ENCODE data around the gene HSDL1.

The HSDL1 gene

GRCh38 chr16:84186685-84187437 is 41.9 kb upstream of the HSDL1 start, which contains the start of gene TAF1C:
Gene TAF1C (minus strand): TSS chr16:84187057. CDS start chr16:84184988, 2,069 bp downstream.
- DNase-seq (ENCODE audit: low read depth): peak; percentile 96
- peak within 1 kb of the TSS; percentile 90 for H3K4me3 ChIP-seq (ENCODE audit: low read depth, low read length)
- peak; percentile 62 for TF ChIP-seq MAX (IDR thresholded peaks at IDR 0.05; ENCODE audit: low read depth, low read length)
- peak; percentile 90 for TF ChIP-seq CTCF (IDR thresholded peaks at IDR 0.05; ENCODE audit: low read depth, low read length)
- peak; percentile 87 for TF ChIP-seq POLR2A (IDR thresholded peaks at IDR 0.05; ENCODE audit: extremely low read depth, insufficient read length)
- peak; percentile 72 for TF ChIP-seq MYC (IDR thresholded peaks at IDR 0.05; ENCODE audit: low read depth, low read length)

- TF ChIP-seq MYC (IDR thresholded peaks at IDR 0.05; ENCODE audit: low read depth, low read length) (no peak), CTCF (IDR thresholded peaks at IDR 0.05; ENCODE audit: low read depth, low read length) (no peak), POLR2A (IDR thresholded peaks at IDR 0.05; ENCODE audit: extremely low read depth, insufficient read length) (no peak), MAX (IDR thresholded peaks at IDR 0.05; ENCODE audit: low read depth, low read length) (no peak)
- no peak for DNase-seq (ENCODE audit: low read depth)
- H3K4me3 ChIP-seq (ENCODE audit: low read depth, low read length): no peak overlapping the region
Observed at GRCh38 chr16:84184775-84185174, 39.8 kb upstream of the HSDL1 start.

- TF ChIP-seq MAX (IDR thresholded peaks at IDR 0.05; ENCODE audit: low read depth, low read length) (no peak), POLR2A (IDR thresholded peaks at IDR 0.05; ENCODE audit: extremely low read depth, insufficient read length) (no peak), CTCF (IDR thresholded peaks at IDR 0.05; ENCODE audit: low read depth, low read length) (no peak), MYC (IDR thresholded peaks at IDR 0.05; ENCODE audit: low read depth, low read length) (no peak)
- no peak overlapping the region for H3K4me3 ChIP-seq (ENCODE audit: low read depth, low read length)
- DNase-seq (ENCODE audit: low read depth): no peak
Observed at GRCh38 chr16:84183911-84184591, 39.1 kb upstream of the HSDL1 start.

GRCh38 chr16:84183572-84183875 is 38.5 kb upstream of the HSDL1 start:
- DNase-seq (ENCODE audit: low read depth): no peak
- no peak overlapping the region for H3K4me3 ChIP-seq (ENCODE audit: low read depth, low read length)
- TF ChIP-seq MYC (IDR thresholded peaks at IDR 0.05; ENCODE audit: low read depth, low read length) (no peak), POLR2A (IDR thresholded peaks at IDR 0.05; ENCODE audit: extremely low read depth, insufficient read length) (no peak), MAX (IDR thresholded peaks at IDR 0.05; ENCODE audit: low read depth, low read length) (no peak), CTCF (IDR thresholded peaks at IDR 0.05; ENCODE audit: low read depth, low read length) (no peak)

- TF ChIP-seq CTCF (IDR thresholded peaks at IDR 0.05; ENCODE audit: low read depth, low read length) (no peak), MYC (IDR thresholded peaks at IDR 0.05; ENCODE audit: low read depth, low read length) (no peak), MAX (IDR thresholded peaks at IDR 0.05; ENCODE audit: low read depth, low read length) (no peak), POLR2A (IDR thresholded peaks at IDR 0.05; ENCODE audit: extremely low read depth, insufficient read length) (no peak)
Observed at GRCh38 chr16:84182680-84183571, 37.9 kb upstream of the HSDL1 start.

More at GRCh38 chr16:84182680-84183571, 37.9 kb upstream of the HSDL1 start:
- H3K4me3 ChIP-seq (ENCODE audit: low read depth, low read length): no peak overlapping the region
- DNase-seq (ENCODE audit: low read depth): no peak
